HG03066 (cell line): ENCODE measurements around the gene TMEM248.
"Not testable (repeated sequence)": the region's sequence is repeated elsewhere in the genome, so short reads cannot be mapped to it uniquely, and the experiment has no call there.

Experiments used
- ATAC-seq: cut with Tn5 transposase; IDR thresholded peaks from one replicate; pipeline ENCODE4 v1.9.1; 2021; ENCODE audit warnings: low read depth; ENCODE audit not compliant: unreplicated experiment

The TMEM248 gene

GRCh38 chr7:66920769-66921395, at the start of gene TMEM248:
Gene TMEM248, plus strand, starts transcription at chr7:66921225. Its CDS starts 20,641 bp downstream, at chr7:66941866.
- peak; percentile 78 for ATAC-seq

- ATAC-seq: no peak
Observed at GRCh38 chr7:66873476-66873875, 47.5 kb upstream of the TMEM248 start.

- ATAC-seq: peak; percentile 90
Observed at GRCh38 chr7:66877577-66878300, 43.3 kb upstream of the TMEM248 start.

GRCh38 chr7:66878301-66878685, 42.7 kb upstream of the TMEM248 start:
- not testable (repeated sequence) for ATAC-seq

- ATAC-seq: no peak
Observed at GRCh38 chr7:66880053-66880452, 41.0 kb upstream of the TMEM248 start.

- not testable (repeated sequence) for ATAC-seq
Observed at GRCh38 chr7:66880577-66880976, 40.4 kb upstream of the TMEM248 start.

- ATAC-seq: no peak
Observed at GRCh38 chr7:66883716-66884115, 37.3 kb upstream of the TMEM248 start.

- not testable (repeated sequence) for ATAC-seq
Observed at GRCh38 chr7:66884556-66884955, 36.5 kb upstream of the TMEM248 start.

- peak; percentile 76 for ATAC-seq
Observed at GRCh38 chr7:66886152-66886551, 34.9 kb upstream of the TMEM248 start.

- not testable (repeated sequence) for ATAC-seq
Observed at GRCh38 chr7:66888223-66888622, 32.8 kb upstream of the TMEM248 start.

GRCh38 chr7:66894463-66895080, 26.5 kb upstream of the TMEM248 start:
- no peak for ATAC-seq

GRCh38 chr7:66896441-66896840, 24.6 kb upstream of the TMEM248 start:
- no peak for ATAC-seq

GRCh38 chr7:66899552-66900280, 21.3 kb upstream of the TMEM248 start:
- ATAC-seq: no peak

- no peak for ATAC-seq
Observed at GRCh38 chr7:66901941-66902843, 18.8 kb upstream of the TMEM248 start.

- ATAC-seq: no peak
Observed at GRCh38 chr7:66902844-66903180, 18.2 kb upstream of the TMEM248 start.

- ATAC-seq: no peak
Observed at GRCh38 chr7:66903360-66904062, 17.5 kb upstream of the TMEM248 start.

GRCh38 chr7:66904063-66904593, 16.9 kb upstream of the TMEM248 start:
- ATAC-seq: no peak

- no peak for ATAC-seq
Observed at GRCh38 chr7:66905278-66905677, 15.7 kb upstream of the TMEM248 start.

- no peak for ATAC-seq
Observed at GRCh38 chr7:66905689-66906088, 15.3 kb upstream of the TMEM248 start.
